ENCODE measurements around the gene MYO18A.

MYO18A gene

GRCh38 chr17:29163563-29163962, 16.6 kb downstream of the MYO18A start:
- Histone ChIP-seq H3K18ac (ENCODE audit: low read length) (no peak overlapping the region), H3K79me1 (ENCODE audit: low read length) (no peaks in the 10 kb centered on the region), H4K8ac (ENCODE audit: low read depth, low read length) (no peak overlapping the region), H2AK5ac (ENCODE audit: low read length) (no peak overlapping the region), H3K9ac (ENCODE audit: low read length) (no peak overlapping the region), H2BK15ac (replicated peaks; ENCODE audit: low read depth) (no peak overlapping the region), H3K23ac (ENCODE audit: low read length) (no peak overlapping the region), H3K36me3 (ENCODE audit: control insufficient read depth, insufficient read depth, low read length) (no peaks in the 10 kb centered on the region), H2BK120ac (ENCODE audit: low read depth, low read length) (no peak overlapping the region), H3K4me2 (ENCODE audit: low read length) (no peak overlapping the region), H3K4me1 (ENCODE audit: control insufficient read depth, low read depth, low read length) (no peaks in the 10 kb centered on the region), H4K5ac (ENCODE audit: low read length) (no peak overlapping the region), H3K27ac (ENCODE audit: low read depth, low read length) (no peak overlapping the region), H3K56ac (ENCODE audit: low read length) (no peak overlapping the region), H3K27me3 (ENCODE audit: insufficient read depth, low read length, poor library complexity) (no peaks in the 10 kb centered on the region), H2BK5ac (ENCODE audit: low read length) (no peak overlapping the region), H3K4me3 (ENCODE audit: low read length) (no peak overlapping the region), H3K4ac (ENCODE audit: low read depth, low read length) (no peak overlapping the region), H3K79me2 (ENCODE audit: control insufficient read depth, insufficient read depth, low read length) (no peaks in the 10 kb centered on the region)
- no CpG with 5 or more reads among the region's 3 CpGs for WGBS (ENCODE audit: extremely low coverage, insufficient coverage, low lambda C conversion rate)
- DNase-seq = no peak

GRCh38 chr17:29162909-29163341, 17.3 kb downstream of the MYO18A start:
- Histone ChIP-seq H3K18ac (ENCODE audit: low read length) (no peak overlapping the region), H2BK15ac (replicated peaks; ENCODE audit: low read depth) (no peak overlapping the region), H3K79me1 (ENCODE audit: low read length) (no peaks in the 10 kb centered on the region), H3K27me3 (ENCODE audit: insufficient read depth, low read length, poor library complexity) (no peaks in the 10 kb centered on the region), H3K56ac (ENCODE audit: low read length) (no peak overlapping the region), H2BK5ac (ENCODE audit: low read length) (no peak overlapping the region), H3K36me3 (ENCODE audit: control insufficient read depth, insufficient read depth, low read length) (no peaks in the 10 kb centered on the region), H3K9ac (ENCODE audit: low read length) (no peak overlapping the region), H3K23ac (ENCODE audit: low read length) (no peak overlapping the region), H3K4me2 (ENCODE audit: low read length) (no peak overlapping the region), H4K5ac (ENCODE audit: low read length) (no peak overlapping the region), H3K79me2 (ENCODE audit: control insufficient read depth, insufficient read depth, low read length) (no peaks in the 10 kb centered on the region), H4K8ac (ENCODE audit: low read depth, low read length) (no peak overlapping the region), H3K4me1 (ENCODE audit: control insufficient read depth, low read depth, low read length) (no peaks in the 10 kb centered on the region), H2BK120ac (ENCODE audit: low read depth, low read length) (no peak overlapping the region), H2AK5ac (ENCODE audit: low read length) (no peak overlapping the region), H3K4me3 (ENCODE audit: low read length) (no peak overlapping the region), H3K27ac (ENCODE audit: low read depth, low read length) (no peak overlapping the region), H3K4ac (ENCODE audit: low read depth, low read length) (no peak overlapping the region)
- DNase-seq = no peak
- WGBS (ENCODE audit: extremely low coverage, insufficient coverage, low lambda C conversion rate) = no CpG with 5 or more reads among the region's 6 CpGs

- no peaks in the 10 kb centered on the region for H3K4me1 ChIP-seq (ENCODE audit: control insufficient read depth, low read depth, low read length)
- no peak overlapping the region for H4K8ac ChIP-seq (ENCODE audit: low read depth, low read length)
- no peak overlapping the region for H3K23ac ChIP-seq (ENCODE audit: low read length)
- H3K4ac ChIP-seq (ENCODE audit: low read depth, low read length) = no peak overlapping the region
- no peak for DNase-seq
- H3K27me3 ChIP-seq (ENCODE audit: insufficient read depth, low read length, poor library complexity) = no peaks in the 10 kb centered on the region
- no peak overlapping the region for H2BK5ac ChIP-seq (ENCODE audit: low read length)
- H3K18ac ChIP-seq (ENCODE audit: low read length) = no peak overlapping the region
- H2BK15ac ChIP-seq (replicated peaks; ENCODE audit: low read depth) = no peak overlapping the region
- H3K4me3 ChIP-seq (ENCODE audit: low read length) = no peak overlapping the region
- no peak overlapping the region for H3K56ac ChIP-seq (ENCODE audit: low read length)
- no CpG with 5 or more reads among the region's 11 CpGs for WGBS (ENCODE audit: extremely low coverage, insufficient coverage, low lambda C conversion rate)
- H3K79me2 ChIP-seq (ENCODE audit: control insufficient read depth, insufficient read depth, low read length) = no peaks in the 10 kb centered on the region
- H3K79me1 ChIP-seq (ENCODE audit: low read length) = peaks cover under 1% of the 10 kb centered on the region
- no peaks in the 10 kb centered on the region for H3K36me3 ChIP-seq (ENCODE audit: control insufficient read depth, insufficient read depth, low read length)
- H4K5ac ChIP-seq (ENCODE audit: low read length) = no peak overlapping the region
- no peak overlapping the region for H2AK5ac ChIP-seq (ENCODE audit: low read length)
- H2BK120ac ChIP-seq (ENCODE audit: low read depth, low read length) = no peak overlapping the region
- H3K27ac ChIP-seq (ENCODE audit: low read depth, low read length) = no peak overlapping the region
- H3K4me2 ChIP-seq (ENCODE audit: low read length) = no peak overlapping the region
- H3K9ac ChIP-seq (ENCODE audit: low read length) = no peak overlapping the region
These were observed 17.9 kb downstream of the MYO18A start for GRCh38 chr17:29162082-29162908.

DNA sequence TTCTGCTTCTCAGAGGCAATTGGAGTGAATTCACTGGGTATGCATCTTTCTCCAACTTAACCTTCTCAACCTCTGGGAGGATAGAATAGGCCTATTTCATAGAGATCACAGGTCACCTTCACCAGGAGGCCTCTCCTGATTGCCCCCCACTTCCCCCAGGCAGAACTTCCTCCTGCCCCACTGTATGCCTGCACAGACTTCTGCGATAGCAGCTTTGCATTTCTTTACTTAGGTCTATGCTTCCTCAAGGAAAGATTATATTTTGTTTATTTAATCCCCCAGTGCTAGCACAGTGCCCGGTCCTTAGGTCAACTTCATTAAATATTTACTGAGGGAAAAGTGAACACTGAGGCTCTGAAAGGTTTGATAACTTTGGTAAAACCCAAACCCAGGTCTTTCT, 19.9 kb downstream of the MYO18A start:
- no peak overlapping the region for H2BK15ac ChIP-seq (replicated peaks; ENCODE audit: low read depth)
- no peak overlapping the region for H2BK120ac ChIP-seq (ENCODE audit: low read depth, low read length)
- H4K8ac ChIP-seq (ENCODE audit: low read depth, low read length) = no peak overlapping the region
- no peak overlapping the region for H3K23ac ChIP-seq (ENCODE audit: low read length)
- no peak overlapping the region for H2BK5ac ChIP-seq (ENCODE audit: low read length)
- H3K36me3 ChIP-seq (ENCODE audit: control insufficient read depth, insufficient read depth, low read length) = no peaks in the 10 kb centered on the region
- no peak overlapping the region for H3K56ac ChIP-seq (ENCODE audit: low read length)
- WGBS (ENCODE audit: extremely low coverage, insufficient coverage, low lambda C conversion rate) = no CpG with 5 or more reads among the region's 2 CpGs
- DNase-seq = no peak
- H3K79me2 ChIP-seq (ENCODE audit: control insufficient read depth, insufficient read depth, low read length) = no peaks in the 10 kb centered on the region
- H3K18ac ChIP-seq (ENCODE audit: low read length) = no peak overlapping the region
- H3K4me1 ChIP-seq (ENCODE audit: control insufficient read depth, low read depth, low read length) = peaks cover 13% of the 10 kb centered on the region
- H3K9ac ChIP-seq (ENCODE audit: low read length) = no peak overlapping the region
- no peak overlapping the region for H4K5ac ChIP-seq (ENCODE audit: low read length)
- H3K27me3 ChIP-seq (ENCODE audit: insufficient read depth, low read length, poor library complexity) = no peaks in the 10 kb centered on the region
- peaks cover 3% of the 10 kb centered on the region for H3K79me1 ChIP-seq (ENCODE audit: low read length)
- H3K27ac ChIP-seq (ENCODE audit: low read depth, low read length) = no peak overlapping the region
- no peak overlapping the region for H3K4ac ChIP-seq (ENCODE audit: low read depth, low read length)
- no peak overlapping the region for H3K4me2 ChIP-seq (ENCODE audit: low read length)
- H2AK5ac ChIP-seq (ENCODE audit: low read length) = no peak overlapping the region
- no peak overlapping the region for H3K4me3 ChIP-seq (ENCODE audit: low read length)

DNA sequence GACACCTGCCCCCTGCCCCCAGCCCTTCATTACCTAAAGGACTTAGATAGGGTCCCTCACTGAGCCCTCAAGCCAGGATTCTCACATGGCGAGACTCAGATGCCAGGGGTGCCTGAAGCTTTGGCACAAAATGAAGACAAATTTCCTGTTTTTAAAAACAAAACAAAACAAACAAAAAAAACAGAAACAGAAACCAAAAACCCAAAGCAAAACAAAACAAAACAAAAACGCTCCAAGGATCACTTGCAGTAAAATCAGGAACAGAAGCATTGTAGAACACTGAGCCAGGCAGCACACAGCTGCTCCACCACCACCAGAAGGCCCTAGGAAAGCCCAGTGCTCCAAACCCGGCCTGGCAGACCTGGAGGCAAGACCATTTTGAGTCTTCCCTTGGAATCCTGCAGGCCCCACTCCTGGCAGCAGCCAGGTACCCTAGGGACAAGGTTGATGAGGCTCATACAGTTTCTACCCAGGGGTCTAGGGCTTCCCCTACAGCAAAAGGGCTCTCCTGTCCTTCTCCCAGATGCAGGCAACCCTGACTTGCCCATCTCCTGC, 20.8 kb downstream of the MYO18A start:
- H3K27me3 ChIP-seq (ENCODE audit: insufficient read depth, low read length, poor library complexity) = no peaks in the 10 kb centered on the region
- no CpG with 5 or more reads among the region's 3 CpGs for WGBS (ENCODE audit: extremely low coverage, insufficient coverage, low lambda C conversion rate)
- no peak for DNase-seq

More for the DNA sequence above, 20.8 kb downstream of the MYO18A start:
- Histone ChIP-seq H2BK120ac (ENCODE audit: low read depth, low read length) (no peak overlapping the region), H4K5ac (ENCODE audit: low read length) (no peak overlapping the region), H3K27ac (ENCODE audit: low read depth, low read length) (no peak overlapping the region), H2BK15ac (replicated peaks; ENCODE audit: low read depth) (no peak overlapping the region), H3K4ac (ENCODE audit: low read depth, low read length) (no peak overlapping the region), H3K4me2 (ENCODE audit: low read length) (no peak overlapping the region), H3K79me1 (ENCODE audit: low read length) (peaks cover 3% of the 10 kb centered on the region), H3K79me2 (ENCODE audit: control insufficient read depth, insufficient read depth, low read length) (no peaks in the 10 kb centered on the region), H3K18ac (ENCODE audit: low read length) (no peak overlapping the region), H3K4me1 (ENCODE audit: control insufficient read depth, low read depth, low read length) (peaks cover 15% of the 10 kb centered on the region), H3K4me3 (ENCODE audit: low read length) (no peak overlapping the region), H3K23ac (ENCODE audit: low read length) (no peak overlapping the region), H2BK5ac (ENCODE audit: low read length) (no peak overlapping the region), H2AK5ac (ENCODE audit: low read length) (no peak overlapping the region), H3K9ac (ENCODE audit: low read length) (no peak overlapping the region), H3K56ac (ENCODE audit: low read length) (no peak overlapping the region), H4K8ac (ENCODE audit: low read depth, low read length) (no peak overlapping the region), H3K36me3 (ENCODE audit: control insufficient read depth, insufficient read depth, low read length) (no peaks in the 10 kb centered on the region)

All from mesendoderm (in vitro differentiated cells).